GM19240 (cell line): Measurements from ENCODE around the gene ITPKB.

Source experiments
- DNase-seq: peaks from one replicate; pipeline ENCODE4 v3.0.0; 2011; ENCODE audit warnings: low spot score; ENCODE audit not compliant: insufficient read length

Gene ITPKB

GRCh38 chr1:226706684-226707083 lies 32.4 kb downstream of the ITPKB start:
- DNase-seq: no peak

DNA sequence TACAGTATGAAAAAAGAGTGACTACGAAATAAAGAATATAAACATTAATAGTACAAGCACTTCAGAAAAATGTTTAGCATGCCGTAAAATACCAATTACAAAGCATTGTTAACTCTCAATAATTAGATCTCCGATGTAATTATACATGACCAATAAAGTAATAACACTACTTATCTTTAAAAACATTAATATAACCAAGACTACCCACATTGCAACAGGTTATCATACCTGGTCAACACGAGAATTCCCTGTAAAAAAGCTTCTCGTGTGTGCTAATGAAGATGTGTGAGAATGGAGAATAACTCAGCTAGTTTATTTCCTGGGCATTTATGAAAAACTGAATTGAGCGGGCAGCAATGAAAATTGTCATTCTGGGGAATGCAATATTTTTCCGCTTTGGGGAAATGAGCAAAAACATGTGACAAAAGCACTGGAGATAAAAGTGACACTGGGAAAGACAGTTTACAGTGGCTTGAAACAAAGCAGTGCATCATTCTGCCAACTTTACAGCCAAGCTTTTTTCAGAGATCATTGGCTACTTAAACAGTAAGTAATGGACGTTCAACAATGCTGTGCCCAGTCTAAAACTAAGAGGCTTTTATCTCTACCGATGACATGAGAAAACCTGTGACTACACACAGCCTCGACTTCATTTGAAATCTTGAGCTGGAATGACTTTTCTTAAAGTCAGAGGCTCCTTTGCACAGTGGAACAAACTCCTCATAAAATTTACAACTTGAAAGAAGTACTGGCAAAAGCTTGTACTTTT lies 34.7 kb downstream of the ITPKB start:
- no peak for DNase-seq

- peak; percentile 66 for DNase-seq
Measured at GRCh38 chr1:226702957-226703831, 35.9 kb downstream of the ITPKB start.

- no peak for DNase-seq
Measured at GRCh38 chr1:226702318-226702956, 36.6 kb downstream of the ITPKB start.

DNA sequence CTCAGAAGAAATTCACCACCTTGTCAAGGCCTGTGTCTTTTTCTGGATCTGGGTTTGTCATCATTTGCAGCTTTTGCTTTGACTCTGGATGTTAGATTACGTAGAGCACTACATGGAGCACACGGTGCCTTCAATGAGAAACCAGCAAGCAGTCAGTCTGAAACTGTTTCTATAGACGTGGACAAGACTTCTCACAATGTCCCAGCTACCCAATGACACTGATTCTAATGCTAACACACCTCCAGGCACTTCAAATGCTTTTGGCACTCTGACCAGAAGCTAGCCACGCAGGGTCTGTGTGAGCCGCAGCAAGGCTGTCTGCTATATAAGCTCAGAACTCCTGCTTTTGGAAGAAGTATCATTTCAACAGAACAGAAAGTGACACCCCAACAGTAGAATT lies 38.2 kb downstream of the ITPKB start:
- no peak for DNase-seq

- no peak for DNase-seq
Measured at GRCh38 chr1:226699166-226699565, 39.9 kb downstream of the ITPKB start.

DNA sequence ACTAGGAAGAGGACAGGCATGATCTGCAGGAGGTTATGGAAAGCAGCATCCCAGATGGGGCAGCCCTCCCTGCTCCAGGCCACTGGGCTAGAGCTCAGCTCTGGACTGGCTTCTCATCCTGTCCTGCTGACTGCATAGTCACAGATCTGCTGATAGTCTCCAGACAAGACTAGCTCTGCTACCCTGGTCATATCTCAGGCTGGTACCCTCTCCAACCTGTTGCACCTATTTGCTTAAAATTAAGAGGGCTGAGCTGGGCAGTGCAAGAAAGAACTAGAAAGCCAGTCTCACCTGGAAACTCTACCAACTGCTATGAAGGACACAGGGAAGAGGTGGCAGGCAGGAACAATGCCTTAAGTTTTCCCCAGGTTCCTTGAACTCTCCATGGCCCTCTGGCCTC lies 40.4 kb downstream of the ITPKB start:
- no peak for DNase-seq

DNA sequence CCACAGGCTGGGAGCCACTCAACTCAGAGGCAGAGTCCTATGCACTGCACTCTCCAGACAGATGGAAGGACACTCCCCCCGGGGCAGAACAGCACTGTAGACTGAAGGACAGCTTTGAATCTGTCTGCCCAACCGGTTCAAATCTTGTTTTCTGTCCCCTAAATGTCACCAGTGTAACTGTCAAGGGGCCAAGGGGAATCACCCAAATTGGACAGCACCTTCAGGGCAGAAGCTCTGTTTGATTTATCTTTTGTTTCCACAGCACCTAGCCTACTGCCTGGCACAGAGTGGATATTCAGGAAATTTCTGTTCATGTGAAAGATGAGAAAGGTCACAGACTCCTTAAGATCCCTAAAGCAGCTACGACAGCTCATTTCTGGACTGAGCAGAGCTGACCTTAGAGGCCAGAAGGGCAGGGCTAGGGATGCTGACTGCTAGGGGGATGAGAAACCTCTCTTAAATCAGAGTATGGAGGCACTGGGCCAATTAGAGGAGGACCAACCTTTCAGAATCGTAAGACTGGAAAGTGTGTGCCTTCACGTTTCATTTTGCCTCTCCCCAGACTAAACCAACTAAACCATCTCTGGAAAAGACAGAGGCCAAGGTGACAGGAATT lies 41.0 kb downstream of the ITPKB start:
- DNase-seq: no peak

- no peak for DNase-seq
Measured at GRCh38 chr1:226697151-226697928, 41.7 kb downstream of the ITPKB start.

DNA sequence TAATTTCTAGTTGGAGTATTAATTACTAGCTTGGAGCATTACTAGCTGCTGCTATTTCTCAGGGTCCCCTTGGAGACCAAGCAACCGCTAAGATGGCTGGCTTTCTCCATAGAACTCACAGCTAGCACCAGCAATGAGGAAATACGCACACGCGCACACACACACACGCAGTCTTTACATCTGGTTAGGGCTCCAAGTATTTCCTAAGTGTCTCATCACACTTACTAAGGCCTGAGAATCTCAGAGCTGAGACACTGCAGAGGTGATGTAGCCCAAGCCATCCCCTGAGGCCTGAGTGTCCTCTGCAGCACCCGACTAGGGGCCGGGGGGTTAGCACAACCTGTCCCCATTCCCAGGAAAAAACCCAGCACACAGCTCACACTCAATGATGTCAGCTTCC lies 42.5 kb downstream of the ITPKB start:
- no peak for DNase-seq

- no peak for DNase-seq
Measured at GRCh38 chr1:226695335-226695900, 43.7 kb downstream of the ITPKB start.

DNA sequence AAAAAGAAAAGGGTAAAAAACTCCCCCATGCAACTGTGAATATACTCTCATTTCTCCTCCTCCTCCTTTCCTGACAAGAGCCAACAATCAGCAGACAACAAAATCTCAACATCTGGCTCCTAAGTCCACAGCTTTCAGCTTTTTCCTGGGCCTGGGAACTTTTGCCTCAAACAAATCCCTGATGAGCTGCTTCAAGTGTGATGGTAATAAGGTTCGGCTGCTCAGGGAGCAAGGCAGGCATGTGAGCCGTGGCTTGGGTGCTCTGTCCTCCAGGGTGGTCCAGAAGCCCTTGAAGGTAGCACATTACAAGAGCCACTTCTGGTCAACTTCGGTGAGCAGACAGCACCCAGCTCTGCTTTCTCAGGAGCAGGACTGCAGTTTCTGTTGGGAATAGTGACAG lies 46.3 kb downstream of the ITPKB start:
- no peak for DNase-seq

GRCh38 chr1:226692051-226692792 lies 46.9 kb downstream of the ITPKB start:
- no peak for DNase-seq

GRCh38 chr1:226691247-226691646 lies 47.8 kb downstream of the ITPKB start:
- no peak for DNase-seq

GRCh38 chr1:226690460-226690982 lies 48.6 kb downstream of the ITPKB start:
- no peak for DNase-seq

DNA sequence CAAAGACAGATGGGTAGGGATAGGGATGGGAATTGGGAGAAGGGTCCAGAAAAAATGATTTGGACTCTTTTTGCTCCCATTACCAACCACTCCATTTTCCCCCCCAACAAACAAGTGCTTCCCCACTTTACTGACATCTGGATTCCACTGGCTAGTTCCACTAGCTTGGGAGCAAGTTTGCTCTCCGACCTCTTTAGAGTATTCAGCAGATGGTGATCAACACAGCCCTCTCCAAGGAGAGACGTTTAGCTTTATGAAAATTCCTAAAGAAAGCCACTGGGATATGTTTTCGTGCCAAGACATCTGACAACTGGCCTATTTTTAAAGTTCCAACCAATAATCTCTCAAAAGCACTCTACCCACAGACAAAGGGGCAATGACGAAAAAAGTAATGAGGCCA lies 50.3 kb downstream of the ITPKB start:
- DNase-seq: no peak

DNA sequence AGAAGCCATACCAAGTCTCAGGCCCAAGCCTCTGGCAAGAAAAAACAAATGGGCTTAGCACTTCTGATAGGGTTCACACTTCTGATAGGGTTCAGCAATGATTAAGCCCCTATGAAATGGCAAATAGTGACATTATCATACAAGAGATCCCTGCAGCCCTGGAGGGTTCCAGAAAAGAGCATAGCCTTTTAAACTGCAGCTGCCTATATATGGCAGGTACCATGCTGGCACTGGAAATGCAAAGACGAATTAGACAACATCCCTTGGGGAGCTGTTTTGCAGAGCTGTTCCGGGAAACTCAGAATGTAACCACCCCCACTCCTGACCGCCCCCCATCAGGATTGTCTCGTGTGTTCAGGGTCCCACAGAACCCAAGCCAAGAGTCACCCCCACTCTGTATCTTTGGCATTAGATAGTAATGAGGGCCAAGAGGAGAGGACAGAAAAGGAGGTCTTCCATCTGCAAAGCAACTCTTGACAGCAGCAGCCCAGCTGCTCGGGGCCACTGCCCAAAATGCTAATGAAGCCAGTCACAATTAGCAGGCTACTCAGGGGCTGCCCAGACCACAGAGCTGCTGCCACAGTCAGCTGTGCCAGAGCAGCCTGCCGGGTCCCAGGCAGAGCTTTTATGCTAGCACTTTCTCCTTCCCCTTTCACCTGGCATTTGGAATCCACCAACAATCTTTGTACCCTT lies 50.9 kb downstream of the ITPKB start:
- no peak for DNase-seq

GRCh38 chr1:226687426-226687825 lies 51.7 kb downstream of the ITPKB start:
- no peak for DNase-seq
